DOHH2 (cell line): ENCODE measurements around the gene PNRC2.

Experiments
- CTCF ChIP-seq: fragments of 200-600 bp; sonication (generic); IDR thresholded peaks from one replicate; pipeline ENCODE4 v1.5.1; 2014; ENCODE audit warnings: antibody characterized with exemption, mild to moderate bottlenecking, low read depth, low read length; ENCODE audit not compliant: poor library complexity, severe bottlenecking
- EZH2phosphoT487 ChIP-seq: fragments of 200-600 bp; sonication (generic); IDR thresholded peaks from 2 replicates; pipeline ENCODE4 v1.6.1; 2017; ENCODE audit warnings: borderline replicate concordance, mild to moderate bottlenecking, antibody characterized with exemption, low read length, moderate library complexity, mixed read lengths

- TF ChIP-seq CTCF (no peak), EZH2phosphoT487 (no peak)
Observed at GRCh38 chr1:23966973-23967493, 7.4 kb downstream of the PNRC2 start.
